Measurements from ENCODE around the gene PHYH. TPM values are rescaled to one million over a fixed set of nuclear protein-coding genes. Genes with fewer than 3 reads are reported as not detected.
"Not testable (repeated sequence)": the region's sequence is repeated elsewhere in the genome, so short reads cannot be mapped to it uniquely, and the experiment has no call there.

PHYH gene
- total RNA-seq, 4 donors from 2014 or later, result 21.9 to 54.1 (median 35.9) TPM

DNA sequence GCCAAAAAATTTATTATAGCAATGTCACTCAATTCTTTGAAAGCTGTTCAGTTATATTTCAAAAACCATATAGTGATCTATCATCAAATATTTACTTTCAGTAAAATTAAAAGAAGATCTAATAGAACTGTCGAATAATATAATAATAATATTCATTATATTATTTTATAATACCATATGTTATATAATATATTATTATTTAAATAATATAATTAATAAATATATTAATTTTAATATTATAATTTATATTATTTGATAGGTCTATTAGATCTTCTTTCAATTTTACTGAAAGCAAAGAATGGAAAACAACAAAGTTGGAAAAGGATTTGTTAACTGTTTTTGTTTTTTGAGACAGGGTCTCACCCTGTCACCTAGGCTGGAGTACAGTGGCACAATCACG is 43.2 kb downstream of the PHYH start:
- DNase-seq (ENCODE audit: low spot score) (no peak), ATAC-seq (ENCODE audit: low FRiP score) (no peak)
- TF ChIP-seq, protein P1, sequence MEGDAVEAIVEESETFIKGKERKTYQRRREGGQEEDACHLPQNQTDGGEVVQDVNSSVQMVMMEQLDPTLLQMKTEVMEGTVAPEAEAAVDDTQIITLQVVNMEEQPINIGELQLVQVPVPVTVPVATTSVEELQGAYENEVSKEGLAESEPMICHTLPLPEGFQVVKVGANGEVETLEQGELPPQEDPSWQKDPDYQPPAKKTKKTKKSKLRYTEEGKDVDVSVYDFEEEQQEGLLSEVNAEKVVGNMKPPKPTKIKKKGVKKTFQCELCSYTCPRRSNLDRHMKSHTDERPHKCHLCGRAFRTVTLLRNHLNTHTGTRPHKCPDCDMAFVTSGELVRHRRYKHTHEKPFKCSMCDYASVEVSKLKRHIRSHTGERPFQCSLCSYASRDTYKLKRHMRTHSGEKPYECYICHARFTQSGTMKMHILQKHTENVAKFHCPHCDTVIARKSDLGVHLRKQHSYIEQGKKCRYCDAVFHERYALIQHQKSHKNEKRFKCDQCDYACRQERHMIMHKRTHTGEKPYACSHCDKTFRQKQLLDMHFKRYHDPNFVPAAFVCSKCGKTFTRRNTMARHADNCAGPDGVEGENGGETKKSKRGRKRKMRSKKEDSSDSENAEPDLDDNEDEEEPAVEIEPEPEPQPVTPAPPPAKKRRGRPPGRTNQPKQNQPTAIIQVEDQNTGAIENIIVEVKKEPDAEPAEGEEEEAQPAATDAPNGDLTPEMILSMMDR (IDR thresholded peaks at IDR 0.05), result no peak

DNA sequence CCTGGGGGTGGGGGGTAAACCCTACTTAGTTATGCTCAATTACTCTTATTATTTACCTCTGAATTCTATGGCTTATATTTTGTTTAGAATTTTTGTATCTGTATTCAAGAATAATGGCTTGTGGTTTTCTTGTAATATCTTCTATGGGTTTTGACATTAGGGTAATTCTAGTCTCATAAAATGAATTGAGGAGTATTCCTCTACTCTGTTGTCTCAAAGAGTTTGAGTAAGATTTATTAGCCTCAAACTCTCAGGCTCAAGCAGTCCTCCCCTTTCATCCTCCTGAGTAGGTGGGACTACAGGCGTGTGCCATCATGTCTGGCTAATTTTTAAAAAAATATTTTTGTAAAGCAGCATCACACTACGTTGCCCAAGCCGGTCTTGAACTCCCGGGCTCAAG is 46.1 kb downstream of the PHYH start:
- ATAC-seq (ENCODE audit: low FRiP score) (no peak), DNase-seq (ENCODE audit: low spot score) (no peak)
- TF ChIP-seq, protein P1 (IDR thresholded peaks at IDR 0.05), result no peak

DNA sequence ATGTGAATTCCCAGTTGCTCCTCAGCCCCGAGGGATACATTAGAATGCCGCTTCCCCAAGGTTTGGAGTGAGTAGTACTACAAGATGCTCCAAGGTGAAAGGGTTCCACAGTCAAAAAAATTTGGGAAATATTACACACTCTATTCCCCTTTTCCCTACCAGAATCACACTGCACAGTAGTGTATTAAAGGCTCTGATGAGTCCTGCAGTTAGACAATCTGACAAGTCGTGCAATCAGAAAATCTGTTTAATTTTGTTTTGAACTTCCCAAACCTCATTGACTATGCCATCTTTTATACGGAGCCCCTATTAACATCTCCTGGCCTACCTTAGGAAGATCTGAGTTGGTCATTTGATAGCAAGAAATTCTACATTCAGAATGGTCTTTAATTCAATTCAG is 52.1 kb downstream of the PHYH start:
- TF ChIP-seq, protein P1 (IDR thresholded peaks at IDR 0.05), result no peak
- ATAC-seq (ENCODE audit: low FRiP score) (no peak), DNase-seq (ENCODE audit: low spot score) (no peak)

DNA sequence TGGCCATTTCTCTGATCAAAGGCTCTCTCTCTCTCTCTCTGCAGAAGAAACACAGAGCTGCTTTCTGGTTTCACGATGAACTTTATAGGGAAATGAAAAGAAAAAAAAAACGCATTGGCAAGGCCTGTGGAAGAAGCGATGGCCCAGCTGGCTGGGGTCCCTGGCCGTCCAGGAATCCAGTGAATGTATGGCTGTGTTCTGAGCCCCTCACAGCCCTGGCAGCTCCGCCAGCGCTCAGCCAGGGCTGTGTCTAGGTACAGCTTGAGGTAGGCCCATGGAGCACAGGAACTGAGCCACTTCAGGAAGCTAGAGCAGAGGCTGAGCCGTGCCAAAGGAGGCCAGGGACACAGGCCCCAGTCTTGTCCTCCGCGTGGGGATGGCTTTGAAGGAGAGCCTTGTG is 52.6 kb downstream of the PHYH start:
- ATAC-seq (ENCODE audit: low FRiP score), result no peak

DNA sequence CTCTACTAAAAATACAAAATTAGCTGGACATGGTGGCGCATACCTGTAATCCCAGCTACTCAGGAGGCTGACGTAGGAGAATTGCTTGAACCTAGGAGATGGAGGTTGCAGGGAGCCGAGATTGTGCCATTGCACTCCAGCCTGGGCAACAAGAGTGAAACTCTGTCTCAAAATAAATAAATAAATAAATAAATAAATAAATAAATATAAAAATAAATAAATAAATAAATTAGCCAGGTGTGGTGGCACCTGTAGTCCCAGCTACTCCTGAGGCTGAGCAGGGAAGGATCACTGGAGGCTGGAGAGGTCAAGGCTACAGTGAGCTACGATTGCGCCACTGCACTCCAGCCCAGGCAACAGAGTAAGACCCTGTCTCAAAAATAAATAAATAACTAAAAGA is 57.6 kb downstream of the PHYH start:
- not testable (repeated sequence) for DNase-seq (ENCODE audit: low spot score); ATAC-seq (ENCODE audit: low FRiP score)

More for the DNA sequence above, 52.6 kb downstream of the PHYH start:
- TF ChIP-seq, protein P1 (IDR thresholded peaks at IDR 0.05), result no peak
- no peak for DNase-seq (ENCODE audit: low spot score)

DNA sequence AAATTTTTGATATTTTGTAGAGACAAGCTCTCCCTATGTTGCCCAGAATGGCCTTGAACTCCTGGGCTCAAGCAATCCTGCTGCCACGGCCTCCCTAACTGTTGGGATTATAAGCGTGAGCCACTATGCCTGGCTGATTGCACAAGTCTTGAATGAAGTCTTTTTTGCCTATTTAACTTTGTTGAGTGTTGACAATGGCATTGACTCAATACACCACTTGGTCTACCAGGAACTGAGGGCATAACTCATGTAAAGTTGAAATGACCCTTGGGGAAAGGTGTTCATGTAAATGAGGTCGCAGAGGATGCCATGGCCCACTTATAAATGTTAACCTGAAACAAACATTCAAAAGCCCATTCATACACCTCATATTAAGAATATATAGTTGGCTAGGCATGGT is 58.3 kb downstream of the PHYH start:
- TF ChIP-seq, protein P1 (IDR thresholded peaks at IDR 0.05), result no peak
- ATAC-seq (ENCODE audit: low FRiP score), result no peak
- DNase-seq (ENCODE audit: low spot score), result no peak

DNA sequence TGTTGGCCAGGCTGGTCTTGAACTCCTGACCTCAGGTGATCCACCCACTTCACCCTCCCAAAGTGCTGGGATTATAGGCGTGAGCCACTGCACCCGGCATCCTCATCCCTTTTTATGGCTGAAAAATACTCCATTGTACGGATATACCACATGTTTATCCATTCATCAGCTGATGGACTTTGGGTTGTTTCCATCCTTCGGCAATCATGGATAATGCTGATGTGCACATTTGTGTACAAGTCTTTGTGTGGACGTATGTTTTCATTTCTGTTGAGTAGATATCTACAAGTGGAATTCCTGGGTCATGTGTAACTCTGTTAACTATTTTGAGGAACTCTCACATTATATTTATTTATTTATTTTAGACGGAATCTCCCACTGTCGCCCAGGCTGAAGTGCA is 59.9 kb downstream of the PHYH start:
- DNase-seq (ENCODE audit: low spot score) (no peak), ATAC-seq (ENCODE audit: low FRiP score) (no peak)
- TF ChIP-seq, protein P1 (IDR thresholded peaks at IDR 0.05), result no peak
